ENCODE measurements around the gene CFAP45. TPM values are rescaled to one million over a fixed set of nuclear protein-coding genes. Genes with fewer than 3 reads are reported as not detected.
A peak's percentile ranks its signal among the peaks of the same experiment; 100 is the strongest.
"Not testable (repeated sequence)": the region's sequence is repeated elsewhere in the genome, so short reads cannot be mapped to it uniquely, and the experiment has no call there.

CFAP45 gene
- total RNA-seq, 1 donor from 2014 or later, result not detected

DNA sequence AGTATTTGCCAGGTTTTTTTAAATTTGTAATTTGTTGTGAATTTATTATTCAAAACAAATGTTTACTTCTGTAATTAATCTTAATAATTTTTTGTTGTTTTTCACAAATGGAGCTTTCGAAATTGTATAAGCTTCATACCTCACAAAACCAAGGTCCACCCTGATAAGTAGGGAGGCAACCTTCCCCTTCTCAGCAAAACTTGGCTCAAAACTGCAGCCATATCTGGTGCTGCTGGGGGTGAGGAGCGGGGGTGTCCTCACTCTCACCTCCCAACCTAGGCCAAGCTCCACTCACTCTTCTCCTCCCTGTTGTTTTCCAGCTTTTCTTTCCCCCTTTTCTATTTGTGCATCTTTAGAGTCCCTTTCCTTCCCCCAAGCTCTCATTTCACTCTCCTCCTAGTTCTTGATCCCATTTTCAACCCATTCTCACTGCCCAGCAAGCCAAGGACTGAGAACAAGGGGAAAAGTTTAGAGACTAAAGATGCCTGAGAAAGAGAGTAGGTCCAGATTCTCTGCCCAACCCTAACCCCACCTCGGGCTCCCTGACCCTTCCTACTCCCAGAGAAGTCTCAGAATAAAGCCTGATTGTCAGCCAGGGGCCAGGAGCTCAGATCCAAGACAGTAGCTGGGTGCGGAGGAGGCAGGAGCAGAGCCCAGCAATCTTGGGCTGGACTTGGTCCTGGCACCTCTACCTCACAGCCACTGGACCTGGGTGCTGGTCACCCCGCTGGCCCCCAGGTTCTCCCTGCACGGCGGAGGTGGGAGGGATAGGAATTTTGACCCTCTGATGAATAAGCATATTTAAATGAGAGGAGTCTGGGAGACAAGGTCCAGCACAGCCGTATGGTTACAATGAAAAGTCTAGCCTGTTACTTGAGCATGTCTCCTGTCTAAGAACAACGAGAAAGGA, 8.3 kb upstream of the CFAP45 start:
- no peak for DNase-seq (ENCODE audit: low read depth)

GRCh38 chr1:159906960-159907359, 7.0 kb upstream of the CFAP45 start:
- no peak for DNase-seq (ENCODE audit: low read depth)

DNA sequence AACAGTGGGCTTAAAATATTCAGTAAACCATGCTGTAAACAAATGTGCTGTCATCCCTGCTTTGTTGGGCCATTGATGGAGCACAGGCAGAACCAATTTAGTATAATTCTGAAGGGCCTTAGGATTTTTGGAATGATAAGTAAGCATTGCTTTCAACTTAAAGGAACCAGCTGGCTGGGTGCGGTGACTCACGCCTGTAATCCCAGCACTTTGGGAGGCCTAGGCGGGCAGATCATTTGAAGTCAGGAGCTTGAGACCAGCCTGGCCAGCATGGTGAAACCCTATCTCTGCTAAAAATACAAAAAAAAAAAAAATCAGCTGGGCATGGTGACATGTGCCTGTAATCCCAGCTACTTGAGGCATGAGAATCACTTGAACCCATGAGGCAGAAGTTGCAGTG, 4.1 kb upstream of the CFAP45 start:
- DNase-seq (ENCODE audit: low read depth), result not testable (repeated sequence)

GRCh38 chr1:159902541-159902940, 2.6 kb upstream of the CFAP45 start:
- DNase-seq (ENCODE audit: low read depth), result no peak

GRCh38 chr1:159900755-159901360, 893 bp upstream of the CFAP45 start:
- DNase-seq (ENCODE audit: low read depth), result no peak

DNA sequence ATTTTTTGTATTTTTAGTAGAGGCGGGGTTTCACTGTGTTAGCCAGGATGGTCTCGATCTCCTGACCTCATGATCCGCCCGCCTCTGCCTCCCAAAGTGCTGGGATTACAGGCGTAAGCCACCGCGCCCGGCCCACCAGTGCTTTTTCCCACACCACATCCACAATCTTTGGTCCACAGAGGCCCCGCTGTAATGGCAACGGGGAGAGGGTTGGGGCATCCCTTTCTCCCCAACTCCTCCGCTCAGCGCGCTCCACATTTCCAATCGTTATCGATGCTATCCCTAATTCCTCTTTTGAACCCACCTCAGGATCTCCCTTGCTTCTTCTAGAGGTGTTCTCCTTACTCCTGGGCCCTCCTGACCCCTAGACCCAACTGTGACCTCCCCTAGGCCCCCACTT, 331 bp downstream of the CFAP45 start:
- DNase-seq (ENCODE audit: low read depth), result not testable (repeated sequence)

DNA sequence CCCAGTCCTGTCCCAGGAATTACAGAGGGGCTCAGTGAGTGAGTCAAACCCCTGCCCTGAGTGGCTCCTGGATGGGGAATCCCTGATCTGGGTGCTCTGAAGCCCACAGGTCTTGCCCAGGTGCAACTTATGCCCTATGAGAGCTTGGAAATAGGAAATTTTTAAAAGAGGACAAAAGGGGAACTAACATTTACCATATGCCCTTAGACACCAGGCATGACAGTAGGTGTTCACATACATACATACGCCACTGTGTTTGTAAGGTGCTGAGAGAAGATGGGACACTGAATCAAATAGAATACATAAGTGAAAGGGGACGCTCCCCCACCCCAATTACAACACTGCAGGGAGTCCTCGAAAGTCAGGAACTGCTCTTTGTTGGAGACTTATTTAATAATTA, 1.4 kb downstream of the CFAP45 start:
- DNase-seq (ENCODE audit: low read depth), result no peak

DNA sequence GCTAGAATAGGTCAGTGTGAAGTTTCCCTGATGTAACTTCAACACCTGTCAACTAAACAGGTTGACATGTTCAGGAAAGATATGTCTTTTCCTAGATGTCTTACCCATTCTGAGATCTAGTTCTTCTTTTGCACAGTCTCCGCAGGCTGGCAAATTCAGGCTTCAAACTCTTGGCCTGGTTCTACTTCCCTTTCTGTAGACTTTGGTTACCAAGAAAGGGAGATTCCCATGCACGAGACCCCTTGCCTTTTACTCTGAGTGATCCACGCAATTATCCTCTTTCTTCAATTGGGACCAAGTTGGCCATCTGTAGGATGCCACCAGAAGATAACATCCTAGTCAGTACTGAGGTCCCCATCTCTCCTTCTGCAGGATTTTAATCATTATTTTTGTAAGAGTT, 2.0 kb downstream of the CFAP45 start:
- DNase-seq (ENCODE audit: low read depth), result no peak

DNA sequence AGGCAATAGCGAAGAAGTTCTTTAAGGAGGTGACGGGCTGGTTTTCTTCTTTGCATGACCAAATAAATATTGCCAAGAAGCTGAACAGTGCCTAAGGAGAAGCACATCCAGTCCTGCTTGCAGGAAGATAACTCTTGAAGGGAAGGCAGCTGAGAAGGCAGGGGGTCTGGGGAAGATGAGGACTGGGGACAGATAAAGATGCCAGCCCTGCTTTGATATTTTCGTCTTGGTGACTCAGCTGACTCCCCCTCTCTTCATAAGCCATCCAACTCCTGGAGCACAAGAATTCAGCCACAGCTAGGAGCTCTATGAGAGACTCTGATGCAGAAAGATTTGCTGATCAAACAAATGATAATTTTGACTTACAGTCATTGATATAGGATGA, 3.4 kb downstream of the CFAP45 start:
- DNase-seq (ENCODE audit: low read depth), result no peak

DNA sequence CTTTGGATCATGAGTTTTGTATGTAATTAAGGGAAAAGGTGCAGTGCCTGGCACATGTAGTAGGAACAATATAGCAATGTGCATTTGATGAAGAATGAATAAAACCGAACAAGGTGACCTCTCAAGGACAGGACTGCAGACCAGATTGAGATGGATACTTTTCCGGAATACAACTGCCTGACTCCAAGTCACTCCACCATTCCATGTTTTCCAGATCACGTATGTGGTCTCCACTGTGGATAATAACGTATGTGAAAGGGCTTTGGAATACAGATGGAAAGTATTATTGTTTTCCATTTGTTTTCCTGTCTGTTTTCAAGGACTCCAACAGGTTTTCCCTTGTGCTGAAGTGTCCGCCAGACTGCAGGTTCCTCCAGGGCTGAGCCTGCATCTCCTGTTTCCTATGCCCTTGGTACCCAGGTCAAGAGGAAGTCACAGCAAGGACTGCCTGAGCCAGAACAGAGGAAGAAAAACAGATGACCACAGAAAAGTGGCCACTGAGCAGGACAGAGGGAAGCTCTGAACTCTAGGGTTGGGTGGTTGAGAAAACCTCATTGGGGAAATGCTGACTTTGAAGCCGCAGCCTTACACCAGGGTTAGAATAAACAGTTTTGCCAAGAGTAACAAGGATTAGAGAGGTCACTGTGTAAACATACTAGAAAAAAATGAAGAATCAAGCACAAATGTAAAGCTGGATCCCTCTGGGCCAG, 4.0 kb downstream of the CFAP45 start:
- no peak for DNase-seq (ENCODE audit: low read depth)

DNA sequence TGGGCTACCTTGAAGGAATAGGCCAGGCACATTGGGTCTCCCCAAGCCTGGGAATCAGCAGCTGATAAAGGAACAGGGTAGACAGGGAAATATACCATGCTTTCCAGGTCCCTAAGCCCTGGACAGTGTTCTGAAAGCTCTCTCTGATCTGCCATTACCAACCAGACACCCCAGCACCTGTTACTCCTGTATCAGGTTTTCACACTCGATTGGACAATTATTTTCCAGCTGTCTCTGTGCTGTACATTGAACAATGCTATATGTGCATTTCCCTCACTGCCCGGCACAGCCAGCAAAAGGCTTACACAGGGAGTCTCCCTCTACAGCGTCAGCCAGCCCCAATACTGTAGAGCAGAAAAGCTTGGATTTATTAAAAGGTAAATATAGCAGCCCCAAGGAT, 4.7 kb downstream of the CFAP45 start:
- DNase-seq (ENCODE audit: low read depth), result no peak

GRCh38 chr1:159892944-159893343, 7.0 kb downstream of the CFAP45 start:
- DNase-seq (ENCODE audit: low read depth), result no peak

DNA sequence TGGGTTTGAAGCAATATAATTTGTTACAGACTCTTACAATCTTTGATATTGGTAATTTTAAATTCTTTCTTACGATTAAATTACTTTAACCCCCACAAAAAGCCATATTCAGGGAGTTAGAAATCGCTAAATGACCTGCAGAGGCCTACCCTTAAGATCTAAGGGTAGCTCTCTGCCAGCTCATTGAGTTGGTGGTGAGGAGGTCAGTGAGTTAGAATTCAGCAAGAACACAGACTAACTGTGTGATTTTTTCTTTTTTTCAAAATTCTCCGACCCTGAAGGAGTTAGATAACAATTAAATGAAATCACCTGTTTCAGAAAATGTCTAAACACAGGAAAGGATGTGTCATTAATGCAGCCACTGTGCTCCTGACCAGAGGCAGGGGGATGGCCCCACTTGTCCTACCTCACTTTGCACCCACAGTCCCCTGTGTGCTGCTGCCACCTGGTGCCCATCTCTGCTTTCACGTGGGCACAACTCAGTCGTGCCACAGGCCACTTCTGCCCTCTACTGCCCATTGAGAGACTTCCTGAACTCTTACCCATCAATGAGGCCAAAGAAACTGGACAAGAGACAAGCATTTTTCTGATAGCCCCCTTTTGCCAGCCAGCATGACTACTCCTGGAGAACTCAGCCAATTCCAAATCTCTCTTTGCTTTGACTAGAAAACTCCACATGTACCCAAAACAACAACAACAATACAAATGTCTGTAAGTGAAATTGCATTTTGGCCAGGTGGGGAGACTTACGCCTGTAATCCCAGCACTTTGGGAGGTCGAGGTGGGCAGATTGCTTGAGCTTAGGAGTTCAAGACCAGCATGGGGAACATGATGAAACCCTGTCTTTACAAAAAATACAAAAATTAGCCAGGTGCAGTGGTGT, 8.4 kb downstream of the CFAP45 start:
- DNase-seq (ENCODE audit: low read depth), result peak; percentile 89

- DNase-seq (ENCODE audit: low read depth), result no peak
These were observed 9.6 kb downstream of the CFAP45 start for GRCh38 chr1:159890390-159890789.

GRCh38 chr1:159889821-159890252, 10.1 kb downstream of the CFAP45 start:
- DNase-seq (ENCODE audit: low read depth), result peak; percentile 62

GRCh38 chr1:159889202-159889601, 10.8 kb downstream of the CFAP45 start:
- no peak for DNase-seq (ENCODE audit: low read depth)

DNA sequence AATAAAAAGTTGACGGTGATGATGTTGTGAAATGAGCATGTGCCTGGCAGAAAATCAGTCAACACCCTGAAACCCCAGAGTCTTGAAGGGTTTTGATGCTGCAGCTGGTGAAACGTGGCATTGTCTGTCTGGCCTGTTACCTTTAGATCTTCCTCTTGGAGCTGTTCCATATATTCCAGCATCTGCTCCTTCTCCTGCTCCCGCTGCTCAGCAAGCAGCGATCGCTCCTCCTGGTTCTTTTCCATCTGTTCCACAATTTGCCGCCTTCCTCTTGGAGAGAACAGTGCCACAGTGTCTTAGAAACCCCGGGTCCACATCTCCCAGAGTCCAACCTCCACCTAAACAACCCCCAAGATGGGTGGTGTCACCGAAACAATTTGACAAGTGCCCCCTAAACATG, 15.7 kb downstream of the CFAP45 start:
- DNase-seq (ENCODE audit: low read depth), result no peak

- no peak for DNase-seq (ENCODE audit: low read depth)
These were observed 16.8 kb downstream of the CFAP45 start for GRCh38 chr1:159883134-159883533.

DNA sequence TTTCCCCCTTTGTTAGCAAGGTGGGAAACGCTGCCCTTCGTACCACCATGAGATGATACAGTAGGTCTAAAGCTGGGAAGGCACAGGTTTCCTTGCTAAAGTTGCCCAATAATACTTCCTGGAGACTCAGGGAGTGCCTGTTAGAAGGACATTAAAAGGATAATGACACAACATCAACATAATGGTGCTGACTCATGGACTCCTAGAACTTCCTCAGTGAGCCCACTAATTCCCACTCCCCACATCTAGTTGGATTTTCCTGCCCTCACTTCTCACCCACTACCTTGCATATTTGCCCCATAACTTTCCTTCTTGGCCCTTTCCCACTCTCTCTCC, 17.5 kb downstream of the CFAP45 start:
- DNase-seq (ENCODE audit: low read depth), result no peak

GRCh38 chr1:159881622-159882526, 18.1 kb downstream of the CFAP45 start:
- DNase-seq (ENCODE audit: low read depth), result peak; percentile 91
